CD4-positive, alpha-beta T cell (primary cell): ENCODE data around the gene TEDC1. TPM values are rescaled to one million over a fixed set of nuclear protein-coding genes. Genes with fewer than 3 reads are reported as not detected.

Source experiments
- ATAC-seq: fragments of 200-7000 bp; cut with Tn5 transposase; one replicate; pipeline ENCODE4 v1.10.0; 2022; ENCODE audit warnings: mild to moderate bottlenecking; ENCODE audit not compliant: poor library complexity
- CTCF ChIA-PET: fragments of 350-600 bp; sonication (Branson Sonifier 250); formaldehyde crosslinking; loops from one replicate; lab custom pipeline; 2021; ENCODE audit warnings: antibody characterized with exemption, inconsistent platforms; lab: Charles Lee
- POLR2A ChIA-PET: fragments of 350-600 bp; sonication (Branson Sonifier 250); formaldehyde crosslinking; loops from one replicate; lab custom pipeline; 2021; ENCODE audit warnings: antibody characterized with exemption, inconsistent platforms; lab: Charles Lee
- DNase-seq, 14 experiments: peaks; one replicate each; pipeline ENCODE4 v3.0.0-alpha.2; 2013 to 2020; ENCODE audit warnings: mixed read lengths in 2 of 14
- H3K27ac ChIP-seq, 2 donors: one replicate each; pipeline versions ENCODE4 v1.5.1 to v1.7.0; 2013; ENCODE audit warnings: low read length in 2 of 2, low read depth in 1 of 2, mild to moderate bottlenecking in 1 of 2
- H3K27me3 ChIP-seq, 2 experiments: 1 replicate in 1 of 2; 2 replicates in 1 of 2; pipeline versions ENCODE4 v1.6.1 to v1.7.0; 2013; ENCODE audit warnings: low read length in 2 of 2, control low read depth in 1 of 2, mild to moderate bottlenecking in 1 of 2, moderate library complexity in 1 of 2; ENCODE audit not compliant: insufficient read depth in 2 of 2, control insufficient read depth in 1 of 2
- H3K36me3 ChIP-seq: one replicate; pipeline ENCODE4 v1.6.1; 2013; ENCODE audit warnings: low read length, control low read depth; ENCODE audit not compliant: insufficient read depth
- H3K4me1 ChIP-seq: one replicate; pipeline ENCODE4 v1.6.1; 2013; ENCODE audit warnings: low read length, control low read depth; ENCODE audit not compliant: insufficient read depth
- H3K4me3 ChIP-seq: one replicate; pipeline ENCODE4 v1.5.1; 2013; ENCODE audit warnings: mild to moderate bottlenecking, low read length, moderate library complexity
- H3K9me3 ChIP-seq, 2 experiments: 1 replicate in 1 of 2; 2 replicates in 1 of 2; pipeline versions ENCODE4 v1.6.1 to v1.7.0; 2013; ENCODE audit warnings: low read length in 2 of 2, mild to moderate bottlenecking in 2 of 2, control low read depth in 1 of 2, moderate library complexity in 1 of 2; ENCODE audit not compliant: control insufficient read depth in 1 of 2, insufficient read depth in 1 of 2
- H3K27ac Mint-ChIP-seq: one replicate; pipeline ENCODE4 v1.8.0; 2020; ENCODE audit warnings: mixed read lengths
- H3K27me3 Mint-ChIP-seq: one replicate; pipeline ENCODE4 v1.8.0; 2021; ENCODE audit warnings: mixed read lengths
- H3K36me3 Mint-ChIP-seq: one replicate; pipeline ENCODE4 v1.8.0; 2021; ENCODE audit warnings: low read depth, mixed read lengths
- H3K4me1 Mint-ChIP-seq: one replicate; pipeline ENCODE4 v1.8.0; 2021; ENCODE audit warnings: low read depth, mixed read lengths
- H3K4me3 Mint-ChIP-seq: one replicate; pipeline ENCODE4 v1.8.0; 2020; ENCODE audit warnings: mild to moderate bottlenecking, mixed read lengths
- H3K9me3 Mint-ChIP-seq: one replicate; pipeline ENCODE4 v1.8.0; 2020; ENCODE audit warnings: mixed read lengths
- intact Hi-C, 2 experiments: fragments of 100-400 bp; cut with DNase I in 1 of 2; cut with micrococcal nuclease in 1 of 2; formaldehyde crosslinking; loops; one replicate each; pipeline versions ENCODE4 v1.15.1 to v1.9.0; 2023 to 2025; cut with DNase I, micrococcal nuclease
- total RNA-seq, 174 experiments: library from RNA in 2 of 174; stranded (reverse) in 2 of 174; gene quantifications; one replicate each; pipeline ENCODE4 v1.2.3 and lab custom pipeline; 2021 to 2026
- TF ChIP-seq, protein P1 (sequence below): fragments of 200-600 bp; IDR thresholded peaks from one replicate; pipeline ENCODE4 v1.8.0; 2022; ENCODE audit warnings: antibody characterized with exemption, mild to moderate bottlenecking

The TEDC1 gene
- total RNA-seq, 2 experiments from 2014 or later = 102 to 108 TPM

GRCh38 chr14:105527381-105527825 is 36.4 kb downstream of the TEDC1 start:
- DNase-seq = no peak
- Mint-ChIP-seq H3K4me1 (peaks cover 17% of the 10 kb centered on the region), H3K27me3 (peaks cover 22% of the 10 kb centered on the region), H3K36me3 (no peaks in the 10 kb centered on the region), H3K4me3 (peak overlapping the region; percentile 87), H3K27ac (peak overlapping the region; percentile 68), H3K9me3 (no peaks in the 10 kb centered on the region)
- Histone ChIP-seq H3K27ac (no peak overlapping the region), H3K36me3 (no peaks in the 10 kb centered on the region), H3K4me3 (peak overlapping the region; percentile 47), H3K9me3 (peaks cover 0 to 11% of the 10 kb centered on the region in 2 experiments), H3K27me3 (peaks cover 19 to 23% of the 10 kb centered on the region in 2 experiments), H3K4me1 (peaks cover 39% of the 10 kb centered on the region)
- ChIA-PET POLR2A (interaction anchor here (2.1 kb wide), 1 partner anchor 38 kb away, joined by 10 read pairs; no protein-coding TSS in a partner anchor), CTCF (interaction anchor here (2.9 kb wide), 1 partner anchor 156 kb away, joined by 20 read pairs; no protein-coding TSS in a partner anchor)
- TF ChIP-seq, protein P1, sequence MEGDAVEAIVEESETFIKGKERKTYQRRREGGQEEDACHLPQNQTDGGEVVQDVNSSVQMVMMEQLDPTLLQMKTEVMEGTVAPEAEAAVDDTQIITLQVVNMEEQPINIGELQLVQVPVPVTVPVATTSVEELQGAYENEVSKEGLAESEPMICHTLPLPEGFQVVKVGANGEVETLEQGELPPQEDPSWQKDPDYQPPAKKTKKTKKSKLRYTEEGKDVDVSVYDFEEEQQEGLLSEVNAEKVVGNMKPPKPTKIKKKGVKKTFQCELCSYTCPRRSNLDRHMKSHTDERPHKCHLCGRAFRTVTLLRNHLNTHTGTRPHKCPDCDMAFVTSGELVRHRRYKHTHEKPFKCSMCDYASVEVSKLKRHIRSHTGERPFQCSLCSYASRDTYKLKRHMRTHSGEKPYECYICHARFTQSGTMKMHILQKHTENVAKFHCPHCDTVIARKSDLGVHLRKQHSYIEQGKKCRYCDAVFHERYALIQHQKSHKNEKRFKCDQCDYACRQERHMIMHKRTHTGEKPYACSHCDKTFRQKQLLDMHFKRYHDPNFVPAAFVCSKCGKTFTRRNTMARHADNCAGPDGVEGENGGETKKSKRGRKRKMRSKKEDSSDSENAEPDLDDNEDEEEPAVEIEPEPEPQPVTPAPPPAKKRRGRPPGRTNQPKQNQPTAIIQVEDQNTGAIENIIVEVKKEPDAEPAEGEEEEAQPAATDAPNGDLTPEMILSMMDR = no peak
- intact Hi-C loops = loop anchor here in 1 of 2 experiments (5.0 kb wide), 1 partner anchor 215 kb away; the partner anchor contains the start of gene PACS2
- ATAC-seq = no peak

- Mint-ChIP-seq H3K9me3 (no peaks in the 10 kb centered on the region), H3K27ac (no peak overlapping the region), H3K36me3 (no peaks in the 10 kb centered on the region), H3K4me3 (peak overlapping the region; percentile 87), H3K4me1 (peaks cover 17% of the 10 kb centered on the region), H3K27me3 (peaks cover 22% of the 10 kb centered on the region)
- intact Hi-C loops = loop anchor here (1.0 to 5.0 kb wide), 7 partner anchors 37 to 436 kb away; partner anchors contain the start of genes PACS2 (in 1 of the 2) and TEDC1 (in 1 of the 2)
- DNase-seq (peak; percentile 63 to 92 (median 77)), ATAC-seq (peak; percentile 65)
- POLR2A ChIA-PET = interaction anchor here (1.0 to 2.1 kb wide), 3 partner anchors 36 to 157 kb away, joined by 4 to 10 read pairs (median 6); no protein-coding TSS in a partner anchor
- Histone ChIP-seq H3K27me3 (peaks cover 19 to 23% of the 10 kb centered on the region in 2 experiments), H3K27ac (no peak overlapping the region), H3K4me3 (peak overlapping the region; percentile 47), H3K36me3 (no peaks in the 10 kb centered on the region), H3K4me1 (peaks cover 39% of the 10 kb centered on the region), H3K9me3 (peaks cover 0 to 11% of the 10 kb centered on the region in 2 experiments)
- CTCF ChIA-PET = interaction anchor here (0.6 to 2.9 kb wide), 8 partner anchors 35 to 162 kb away, joined by 3 to 20 read pairs (median 4); partner anchors contain the start of gene TEDC1
- TF ChIP-seq, protein P1 = peak; percentile 69
These were observed 37.0 kb downstream of the TEDC1 start for GRCh38 chr14:105527826-105528585.

DNA sequence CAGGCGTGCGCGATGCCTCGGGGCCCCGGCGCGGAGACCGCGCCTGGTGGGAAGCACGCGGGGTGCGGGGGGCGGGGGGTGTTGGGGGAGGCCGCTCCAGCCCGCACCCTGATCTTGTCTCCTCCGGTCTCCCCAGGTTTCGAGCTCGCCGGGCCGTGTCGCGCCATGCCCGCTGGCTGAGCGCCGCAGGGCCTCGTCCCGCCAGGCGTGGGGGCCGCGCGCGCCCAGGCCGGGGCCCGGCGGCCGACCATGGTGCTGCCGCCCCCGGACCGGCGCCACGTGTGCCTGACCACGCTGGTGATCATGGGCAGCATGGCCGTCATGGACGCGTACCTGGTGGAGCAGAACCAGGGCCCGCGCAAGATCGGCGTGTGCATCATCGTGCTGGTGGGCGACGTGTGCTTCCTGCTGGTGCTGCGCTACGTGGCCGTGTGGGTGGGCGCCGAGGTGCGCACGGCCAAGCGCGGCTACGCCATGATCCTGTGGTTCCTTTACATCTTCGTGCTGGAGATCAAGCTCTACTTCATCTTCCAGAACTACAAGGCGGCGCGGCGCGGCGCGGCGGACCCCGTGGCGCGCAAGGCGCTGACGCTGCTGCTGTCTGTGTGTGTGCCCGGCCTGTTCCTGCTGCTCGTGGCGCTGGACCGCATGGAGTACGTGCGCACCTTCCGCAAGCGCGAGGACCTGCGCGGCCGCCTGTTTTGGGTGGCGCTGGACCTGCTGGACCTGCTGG is 37.7 kb downstream of the TEDC1 start:
- H3K27ac Mint-ChIP-seq = peak overlapping the region; percentile 30
- POLR2A ChIA-PET = interaction anchor here (1.0 to 2.1 kb wide), 3 partner anchors 37 to 158 kb away, joined by 4 to 10 read pairs (median 6); no protein-coding TSS in a partner anchor
- TF ChIP-seq, protein P1 = no peak
- H3K27me3 Mint-ChIP-seq = peaks cover 16% of the 10 kb centered on the region
- Histone ChIP-seq H3K4me1 (peaks cover 39% of the 10 kb centered on the region), H3K27ac (no peak overlapping the region), H3K9me3 (peaks cover 0 to 11% of the 10 kb centered on the region in 2 experiments), H3K27me3 (peaks cover 19 to 23% of the 10 kb centered on the region in 2 experiments), H3K36me3 (no peaks in the 10 kb centered on the region), H3K4me3 (peak overlapping the region; percentile 58)
- CTCF ChIA-PET = interaction anchor here (0.6 to 2.9 kb wide), 9 partner anchors 36 to 163 kb away, joined by 3 to 20 read pairs (median 3); partner anchors contain the start of gene TEDC1
- peak; percentile 22 for ATAC-seq
- H3K9me3 Mint-ChIP-seq = no peaks in the 10 kb centered on the region
- intact Hi-C loops = loop anchor here (1.0 to 5.0 kb wide), 7 partner anchors 38 to 436 kb away; partner anchors contain the start of genes PACS2 (in 1 of the 2) and TEDC1 (in 1 of the 2)
- peaks cover 17% of the 10 kb centered on the region for H3K4me1 Mint-ChIP-seq
- H3K36me3 Mint-ChIP-seq = no peaks in the 10 kb centered on the region
- DNase-seq = peak in 3 of 14 experiments; percentile 9 to 56 (median 51)
- H3K4me3 Mint-ChIP-seq = peak overlapping the region; percentile 86
